ENCODE results near the gene TNK2. TPM values are rescaled to one million over a fixed set of nuclear protein-coding genes. Genes with fewer than 3 reads are reported as not detected.

Gene TNK2
- total and polyA plus RNA-seq, 2 donors (not counting 3 experiments of a cell fraction or from before 2014, with no cell fraction given) = 18.6 to 71.6 TPM

DNA sequence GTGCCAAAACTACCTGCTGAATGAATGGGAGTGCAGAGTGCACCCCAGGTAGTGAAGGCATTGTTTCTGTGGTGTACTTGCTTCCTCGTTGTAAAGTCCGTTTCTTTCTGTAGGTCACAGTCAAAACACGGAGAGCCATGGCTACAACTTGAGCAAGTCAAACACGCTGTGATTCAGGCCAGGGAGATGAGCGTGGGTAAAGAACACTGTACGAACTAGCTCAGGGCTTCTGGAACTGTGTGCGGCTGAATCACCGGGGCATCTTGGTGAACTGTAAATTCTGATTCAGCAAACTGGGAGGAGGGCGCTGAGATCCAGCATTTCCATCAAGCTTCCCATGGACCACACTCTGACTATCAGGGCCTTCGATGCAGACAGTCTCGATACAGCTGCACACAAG, 5.0 kb upstream of the TNK2 start:
- Histone ChIP-seq H2AFZ (ENCODE audit: low read depth, low read length) (no peak overlapping the region), H3K27ac (ENCODE audit: insufficient read depth, low read depth, low read length) (no peak overlapping the region), H3K9ac (replicated peaks; ENCODE audit: extremely low read depth, insufficient read depth, low read length) (no peak overlapping the region), H3K27me3 (ENCODE audit: control insufficient read depth in 2 of 2, insufficient read depth in 2 of 2, low read length in 2 of 2) (peaks cover 10% of the 10 kb centered on the region in 2 experiments), H3K36me3 (ENCODE audit: control insufficient read depth in 2 of 2, extremely low read depth in 1 of 2, insufficient read depth in 2 of 2, low read length in 2 of 2) (no peaks in the 10 kb centered on the region), H3K9me3 (replicated peaks; ENCODE audit: control insufficient read depth, insufficient read depth, low read length) (no peaks in the 10 kb centered on the region), H4K20me1 (replicated peaks; ENCODE audit: control insufficient read depth, extremely low read depth, insufficient read depth, low read length) (no peaks in the 10 kb centered on the region), H3K4me2 (ENCODE audit: insufficient read depth, low read length) (no peak overlapping the region), H3K4me3 (replicated peaks in 1 of 3; ENCODE audit: insufficient read depth in 1 of 3, low read depth in 1 of 3, low read length in 3 of 3) (no peak overlapping the region), H3K79me2 (ENCODE audit: control insufficient read depth, insufficient read depth, low read length) (no peaks in the 10 kb centered on the region), H3K9me1 (replicated peaks; ENCODE audit: control insufficient read depth, extremely low read depth, insufficient read depth, low read length) (no peaks in the 10 kb centered on the region), H3K4me1 (ENCODE audit: control insufficient read depth, extremely low read depth, insufficient read depth, low read length) (no peaks in the 10 kb centered on the region)
- dilution Hi-C loops (cut with MboI; ENCODE audit: extremely low pct_ligation_motif_present, low sequenced_read_pairs) (no loop called here), intact Hi-C loops (cut with micrococcal nuclease) (no loop called here)
- TF ChIP-seq FOS (IDR thresholded peaks at IDR 0.05; ENCODE audit: borderline replicate concordance, insufficient read depth, low read length) = no peak
- no peak for TF ChIP-seq MYC (IDR thresholded peaks at IDR 0.05; ENCODE audit: low read depth, low read length)
- no peak for TF ChIP-seq CTCF (IDR thresholded peaks at IDR 0.05; ENCODE audit: extremely low read depth in 1 of 2, insufficient read depth in 1 of 2, low read depth in 1 of 2, low read length in 2 of 2)
- TF ChIP-seq POLR2A (IDR thresholded peaks at IDR 0.05; ENCODE audit: low read depth, low read length) = no peak
- no peak for TF ChIP-seq GATA2 (IDR thresholded peaks at IDR 0.05; ENCODE audit: insufficient read depth, insufficient read length, low read depth, low read length)
- TF ChIP-seq JUN (IDR thresholded peaks at IDR 0.05; ENCODE audit: borderline replicate concordance, insufficient read depth, insufficient read length, low read depth) = no peak
- TF ChIP-seq, protein P1, sequence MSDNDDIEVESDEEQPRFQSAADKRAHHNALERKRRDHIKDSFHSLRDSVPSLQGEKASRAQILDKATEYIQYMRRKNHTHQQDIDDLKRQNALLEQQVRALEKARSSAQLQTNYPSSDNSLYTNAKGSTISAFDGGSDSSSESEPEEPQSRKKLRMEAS (IDR thresholded peaks at IDR 0.05; ENCODE audit: insufficient read depth, insufficient read length) = no peak
- TF ChIP-seq POLR2AphosphoS5 (IDR thresholded peaks at IDR 0.05; ENCODE audit: insufficient read depth, low read depth, low read length) = no peak
- ChIA-PET POLR2A (no interaction called here), CTCF (interaction anchor here (1.1 to 6.7 kb wide), 5 partner anchors 12 to 64 kb away, joined by 5 to 147 read pairs (median 74); no protein-coding TSS in a partner anchor)
- FAIRE-seq (no peak), DNase-seq (ENCODE audit: low read depth, low spot score) (no peak)
- no TSS peak for BruUV-seq (replicated peaks)

Data from endothelial cell of umbilical vein (primary cell).